HG02938 (cell line): Measurements from ENCODE around the gene FILIP1L.

ENCODE experiments used
- ATAC-seq: cut with Tn5 transposase; IDR thresholded peaks from one replicate; pipeline ENCODE4 v1.9.1; 2021; ENCODE audit warnings: mild to moderate bottlenecking, moderate library complexity; ENCODE audit not compliant: unreplicated experiment

The FILIP1L gene

DNA sequence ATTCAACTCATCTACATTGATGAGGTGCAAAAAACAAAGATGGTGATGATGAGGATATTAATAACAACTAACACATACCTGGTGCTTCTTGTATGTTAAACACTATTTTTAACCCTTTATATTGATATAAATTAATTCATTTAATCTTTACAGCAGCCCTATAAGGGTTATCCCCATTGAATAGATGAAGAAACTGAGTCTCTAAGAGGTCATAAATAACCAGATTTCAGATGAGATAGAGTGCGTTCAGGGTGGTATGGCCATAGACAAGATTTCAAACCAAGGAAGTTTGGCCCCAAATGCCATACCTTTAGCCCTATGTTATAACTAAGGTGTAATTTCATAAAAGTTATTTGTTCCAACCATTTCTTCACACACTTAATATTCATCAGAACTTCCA is 214.1 kb downstream of the FILIP1L start:
- no peak for ATAC-seq

DNA sequence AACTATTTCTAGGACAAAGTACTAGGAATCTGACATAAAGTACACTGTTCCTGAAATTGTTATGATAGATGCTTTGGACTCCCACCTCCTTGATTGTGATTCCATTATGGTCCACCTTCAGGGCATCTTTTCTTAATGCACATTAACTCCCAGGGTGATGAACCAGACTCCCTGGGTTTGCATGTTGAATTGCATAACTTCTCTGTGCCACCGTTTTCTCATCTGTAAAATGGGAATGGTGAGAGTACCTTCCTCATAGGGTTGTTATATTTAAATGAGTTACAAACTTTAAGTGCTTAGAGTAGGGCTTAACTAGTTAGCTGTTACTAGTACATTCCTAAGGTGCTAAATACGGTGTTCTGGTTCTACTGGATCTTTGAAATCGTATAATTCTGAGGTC is 214.7 kb downstream of the FILIP1L start:
- ATAC-seq: no peak

- no peak for ATAC-seq
These were observed 217.8 kb downstream of the FILIP1L start for GRCh38 chr3:99896482-99896881.

DNA sequence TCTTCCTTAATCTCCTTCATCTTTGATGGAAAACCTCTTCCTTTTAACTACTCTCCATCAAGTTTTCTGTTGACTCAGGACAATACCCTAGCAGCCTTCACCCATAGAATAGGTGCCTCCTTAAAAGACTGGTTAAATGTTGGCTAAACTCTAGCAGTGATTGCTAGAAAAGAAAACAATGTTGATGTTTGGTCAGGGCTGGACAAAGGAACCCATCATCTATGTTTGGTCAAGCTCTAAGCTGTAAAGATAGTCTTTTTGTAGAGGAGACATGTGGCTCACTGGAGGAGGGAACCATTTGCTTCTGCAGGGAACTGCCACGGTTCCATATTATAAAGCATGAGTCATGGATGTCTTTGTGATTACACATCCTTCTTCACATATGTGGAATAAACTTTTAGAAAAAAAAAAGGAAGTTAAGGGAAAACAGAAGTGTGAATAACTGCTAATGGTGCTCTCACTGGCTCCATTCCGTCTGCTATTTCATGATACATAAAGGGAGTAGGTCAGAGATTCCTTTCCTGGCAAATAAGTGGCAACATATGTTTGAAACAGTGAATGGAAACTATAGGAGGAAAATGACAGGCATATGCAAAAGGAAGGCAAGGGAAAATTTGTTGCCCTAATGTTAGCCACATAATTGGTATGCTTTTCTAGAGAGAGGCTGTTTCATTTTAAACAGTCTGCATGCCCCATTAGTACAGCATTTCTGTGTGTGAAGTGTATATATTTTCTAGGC is 218.4 kb downstream of the FILIP1L start:
- no peak for ATAC-seq

DNA sequence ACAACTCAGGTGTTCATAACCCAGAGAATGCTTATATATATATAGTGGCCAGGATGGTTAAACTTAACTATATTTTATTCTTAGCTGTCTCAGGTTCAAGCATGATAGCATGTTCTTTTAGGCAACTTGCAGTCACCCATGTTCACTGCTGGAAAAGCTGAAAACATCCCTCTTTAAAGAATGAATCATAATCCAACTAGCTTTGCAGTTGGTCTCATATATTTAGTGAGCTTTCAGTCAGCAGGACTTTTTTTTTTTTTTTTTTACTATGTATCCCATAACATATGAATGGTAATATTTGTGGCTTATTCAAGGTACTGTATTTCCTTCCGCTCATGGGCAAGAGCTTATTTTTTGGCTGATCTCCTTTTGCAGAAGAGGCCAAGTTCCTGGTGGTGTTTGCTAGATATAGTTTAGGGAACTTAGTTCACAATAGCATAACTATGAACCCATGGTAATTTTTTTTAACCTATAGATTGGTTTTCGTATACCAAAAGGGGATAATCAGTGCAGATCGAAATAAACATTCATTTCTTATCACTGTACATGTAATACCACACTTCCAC is 219.1 kb downstream of the FILIP1L start:
- ATAC-seq: no peak

- no peak for ATAC-seq
These were observed 222.0 kb downstream of the FILIP1L start for GRCh38 chr3:99892332-99892731.

- ATAC-seq: no peak
These were observed 222.6 kb downstream of the FILIP1L start for GRCh38 chr3:99891610-99892285.

DNA sequence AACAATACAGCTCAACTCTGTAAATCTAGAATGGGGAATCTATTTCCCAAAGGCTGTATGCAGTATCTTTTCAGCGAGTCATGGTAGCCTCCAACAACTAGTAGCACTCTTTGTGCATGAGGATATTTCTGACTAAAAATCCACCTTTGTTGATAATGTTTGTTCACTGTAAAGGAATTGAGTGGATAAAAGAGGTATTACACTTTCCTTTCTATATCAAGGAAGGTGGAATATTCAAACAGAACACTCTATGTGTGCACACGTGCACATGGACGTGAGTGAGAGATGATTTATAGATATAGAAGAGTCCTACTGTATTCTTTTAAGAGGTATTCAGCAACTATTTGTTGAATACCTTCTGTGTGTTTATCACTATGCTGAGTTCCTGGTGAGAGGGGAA is 228.4 kb downstream of the FILIP1L start:
- no peak for ATAC-seq

DNA sequence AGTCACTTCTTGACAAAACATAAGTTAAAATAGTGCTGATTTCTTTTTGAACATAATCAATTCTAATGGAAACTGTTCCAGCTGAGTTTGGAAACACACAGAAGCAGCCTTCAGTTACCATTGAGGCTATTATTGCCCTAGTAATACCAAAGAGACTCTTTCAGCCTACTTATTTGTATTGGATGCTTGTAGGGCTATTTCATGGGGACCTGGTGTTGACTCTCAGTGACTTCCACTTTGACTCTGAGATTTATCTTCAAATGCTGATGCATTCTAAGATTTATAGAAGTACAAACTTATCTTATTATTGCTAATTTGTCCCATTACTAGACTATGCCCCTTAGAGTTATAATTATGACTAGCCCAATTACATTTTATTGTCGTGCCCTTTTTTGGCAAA is 229.2 kb downstream of the FILIP1L start:
- ATAC-seq: no peak

GRCh38 chr3:99884484-99884883 is 229.8 kb downstream of the FILIP1L start:
- no peak for ATAC-seq

- no peak for ATAC-seq
These were observed 230.6 kb downstream of the FILIP1L start for GRCh38 chr3:99883693-99884092.

- no peak for ATAC-seq
These were observed 231.2 kb downstream of the FILIP1L start for GRCh38 chr3:99883138-99883461.

DNA sequence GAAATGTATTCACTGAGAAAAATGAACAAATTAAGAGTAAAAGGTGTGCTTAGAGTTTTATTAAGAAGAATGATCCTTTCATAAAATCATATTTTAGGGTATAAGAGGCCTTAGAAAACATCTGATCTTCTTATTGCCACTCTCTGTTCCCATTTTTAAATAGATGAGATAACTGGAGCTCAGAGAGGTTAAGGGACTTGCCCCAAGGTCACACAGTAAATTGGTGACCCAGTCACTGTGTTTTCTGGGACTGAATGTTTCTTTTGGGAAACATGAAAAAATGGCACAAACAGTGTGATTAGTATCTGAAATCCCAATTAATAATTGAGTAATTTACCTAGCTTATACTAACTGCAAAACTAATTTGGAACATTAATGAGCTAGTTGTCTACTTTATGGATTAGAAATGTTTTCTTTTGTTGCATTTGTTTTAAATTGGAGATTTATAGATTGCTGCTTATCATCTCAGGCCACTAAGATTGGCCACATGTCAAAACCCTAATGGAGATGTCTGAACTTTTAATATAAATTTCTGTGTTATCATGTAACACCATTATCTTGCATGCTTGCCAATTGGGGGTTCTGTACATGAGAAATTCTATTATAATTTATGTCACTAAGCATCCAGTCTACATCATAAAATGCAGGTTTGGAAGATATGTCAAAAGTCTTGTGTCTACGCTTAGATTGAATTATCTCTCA is 231.7 kb downstream of the FILIP1L start:
- no peak for ATAC-seq

DNA sequence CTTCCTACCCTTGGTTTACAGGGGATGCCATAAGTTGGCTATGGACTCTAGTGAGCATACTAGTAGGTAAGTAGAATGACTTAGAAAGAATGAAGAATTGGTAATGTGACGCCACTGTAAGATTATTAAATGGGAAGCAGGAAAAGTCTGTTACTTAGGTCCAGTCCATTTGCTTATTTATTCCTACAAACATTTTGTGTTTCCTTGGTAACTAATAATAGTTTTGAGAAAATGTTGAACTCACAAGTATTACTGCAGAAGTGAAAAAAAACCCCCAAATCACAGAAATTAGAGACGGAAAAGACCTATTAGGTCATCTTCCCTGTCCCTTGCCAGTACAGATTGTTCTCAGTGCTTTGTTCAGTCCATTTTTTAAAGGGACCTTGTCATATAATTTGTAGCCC is 233.2 kb downstream of the FILIP1L start:
- no peak for ATAC-seq

GRCh38 chr3:99879275-99879674 is 235.0 kb downstream of the FILIP1L start:
- ATAC-seq: no peak

- peak; percentile 50 for ATAC-seq
These were observed 236.3 kb downstream of the FILIP1L start for GRCh38 chr3:99878005-99878404.

GRCh38 chr3:99877031-99877579 is 237.2 kb downstream of the FILIP1L start:
- ATAC-seq: no peak

DNA sequence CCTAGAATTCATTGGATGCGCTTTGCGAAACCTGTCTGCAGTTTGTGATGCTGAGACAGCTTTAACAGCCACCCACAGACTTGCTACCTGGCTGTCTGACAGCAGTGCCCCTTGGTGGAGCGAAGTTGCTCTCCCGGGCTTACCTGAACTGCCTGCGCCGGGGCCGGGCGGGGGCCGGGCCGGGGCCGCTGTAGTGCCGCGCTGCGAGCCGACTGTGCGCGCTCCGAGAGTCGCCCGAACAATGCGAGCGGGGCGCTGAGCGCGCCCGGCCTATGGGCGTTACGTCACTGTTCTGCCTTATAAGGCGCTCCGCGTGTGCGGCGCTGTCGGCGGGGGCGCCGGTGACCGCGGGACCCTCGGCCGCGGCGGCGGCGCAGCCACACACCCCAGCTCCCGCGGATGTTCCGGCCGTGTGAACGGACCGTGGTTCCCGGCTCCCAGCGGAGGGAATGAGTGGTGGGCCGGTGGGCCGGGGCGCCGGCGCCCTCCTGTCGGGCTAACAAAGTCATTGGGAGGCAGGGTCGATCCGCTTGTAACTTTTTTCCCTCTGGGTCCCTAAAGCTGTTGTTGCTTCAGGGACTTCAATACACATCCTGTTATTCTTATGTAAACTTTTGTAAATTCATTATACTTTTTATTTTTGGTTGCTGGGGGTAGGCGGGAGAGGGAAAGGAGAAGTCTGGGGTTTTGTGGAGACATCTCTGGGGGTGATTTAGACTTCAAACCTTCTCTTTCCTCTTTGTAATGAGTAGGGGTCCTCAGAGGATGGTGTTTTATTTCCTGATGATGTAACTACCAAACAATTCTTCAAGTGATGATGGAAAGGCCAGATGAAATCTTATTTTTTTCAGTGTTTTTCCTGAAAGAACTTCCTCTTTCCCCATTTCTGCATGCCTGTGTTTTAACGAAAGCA is 238.1 kb downstream of the FILIP1L start:
- peak; percentile 80 for ATAC-seq

GRCh38 chr3:99875581-99875928 is 238.7 kb downstream of the FILIP1L start:
- ATAC-seq: no peak

DNA sequence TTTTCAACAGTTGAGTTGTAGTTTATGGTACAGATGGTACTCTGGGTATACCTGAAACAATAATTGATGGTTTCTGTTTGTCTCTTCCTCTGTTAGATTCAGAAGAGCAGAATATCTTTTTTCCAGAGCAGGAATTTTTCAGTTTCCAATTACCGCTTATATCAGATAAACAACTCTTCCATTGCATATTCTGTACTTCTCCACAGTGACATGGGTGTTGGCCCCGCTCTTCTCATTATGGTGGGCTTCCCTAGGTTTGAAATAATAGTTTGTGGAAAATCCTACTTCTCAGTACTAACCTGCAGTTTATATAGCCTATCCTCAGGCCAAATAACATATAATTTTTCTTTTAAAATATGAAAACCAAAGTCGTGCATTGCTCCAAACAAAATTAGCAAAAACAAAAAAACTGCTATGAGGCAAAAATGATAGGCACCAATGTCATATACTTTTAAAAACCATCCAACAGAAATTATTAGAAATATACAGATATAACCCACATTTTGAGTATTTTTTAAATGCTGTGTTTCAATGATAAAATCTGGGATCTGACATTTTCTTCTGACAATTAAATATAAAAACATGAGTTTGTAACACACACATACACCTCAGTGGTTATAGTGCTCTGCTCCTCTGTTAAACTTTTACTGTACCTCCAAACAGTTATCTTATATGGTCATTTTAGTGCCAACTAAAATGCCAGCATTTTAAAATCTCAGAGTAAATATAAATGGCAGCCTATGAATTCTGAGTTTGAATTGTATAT is 239.9 kb downstream of the FILIP1L start:
- no peak for ATAC-seq
